Mesodermal cell (in vitro differentiated cells): ENCODE data around the gene FAM193B.
A peak's percentile ranks its signal among the peaks of the same experiment; 100 is the strongest.

ENCODE experiments used
- H3K27ac ChIP-seq: 2 replicates; pipeline ENCODE4 v1.7.0; 2013; ENCODE audit warnings: mild to moderate bottlenecking, low read depth, low read length, moderate library complexity; ENCODE audit not compliant: severe bottlenecking
- H3K36me3 ChIP-seq: 2 replicates; pipeline ENCODE4 v1.7.1; 2013; ENCODE audit warnings: mild to moderate bottlenecking, low read length, moderate library complexity; ENCODE audit not compliant: control insufficient read depth, insufficient read depth
- H3K4me1 ChIP-seq: one replicate; pipeline ENCODE4 v1.7.1; 2013; ENCODE audit warnings: mild to moderate bottlenecking, low read length; ENCODE audit not compliant: insufficient read depth, control insufficient read depth, poor library complexity, severe bottlenecking
- H3K4me3 ChIP-seq: 2 replicates; pipeline ENCODE4 v1.7.0; 2013; ENCODE audit warnings: low read length, control low read depth, mild to moderate bottlenecking; ENCODE audit not compliant: insufficient read depth, poor library complexity, severe bottlenecking; ENCODE audit errors: extremely low read depth
- H3K9me3 ChIP-seq: 2 replicates; pipeline ENCODE4 v1.7.1; 2013; ENCODE audit warnings: mild to moderate bottlenecking, low read length, moderate library complexity; ENCODE audit not compliant: control insufficient read depth
- WGBS, 2 experiments: methylation state at CpG; one replicate each; pipeline ENCODE4 v1.1.5; 2013; ENCODE audit warnings: missing lambda C conversion rate in 2 of 2; ENCODE audit not compliant: insufficient coverage in 2 of 2; 5-methylcytosine and 5-hydroxymethylcytosine counted together

Gene FAM193B

GRCh38 chr5:177498013-177498787, 56.2 kb downstream of the FAM193B start:
- Histone ChIP-seq H3K36me3 (peaks cover 26% of the 10 kb centered on the region), H3K4me3 (peak overlapping the region; percentile 75), H3K27ac (no peak overlapping the region), H3K4me1 (peaks cover 53% of the 10 kb centered on the region), H3K9me3 (no peaks in the 10 kb centered on the region)
- WGBS, 2 experiments = 20 to 21% methylated on average over 33 to 37 of the region's 48 CpGs

- Histone ChIP-seq H3K4me1 (peaks cover 60% of the 10 kb centered on the region), H3K27ac (peak within 1 kb of the TSS; percentile 92), H3K36me3 (peaks cover 30% of the 10 kb centered on the region), H3K4me3 (peak within 1 kb of the TSS; percentile 75), H3K9me3 (no peaks in the 10 kb centered on the region)
- WGBS, 2 experiments = 0% methylated on average over 59 to 71 of the region's 73 CpGs
Measured at GRCh38 chr5:177497292-177498012, 56.9 kb downstream of the FAM193B start, which contains the start of gene PDLIM7. Gene PDLIM7 (minus strand): TSS chr5:177497604. CDS start chr5:177496512, 1,092 bp downstream.

GRCh38 chr5:177496727-177497291, 57.6 kb downstream of the FAM193B start:
- Histone ChIP-seq H3K4me1 (peaks cover 60% of the 10 kb centered on the region), H3K4me3 (peak overlapping the region; percentile 75), H3K27ac (peak overlapping the region; percentile 92), H3K9me3 (no peaks in the 10 kb centered on the region), H3K36me3 (peaks cover 35% of the 10 kb centered on the region)
- WGBS, 2 experiments = 0 to 1% methylated on average over 14 of the region's 29 CpGs

- Histone ChIP-seq H3K9me3 (no peaks in the 10 kb centered on the region), H3K4me3 (peak overlapping the region; percentile 75), H3K27ac (peak overlapping the region; percentile 92), H3K36me3 (peaks cover 36% of the 10 kb centered on the region), H3K4me1 (peaks cover 60% of the 10 kb centered on the region)
- WGBS, 2 experiments = 6 to 7% methylated on average over 8 to 10 of the region's 12 CpGs
Measured at GRCh38 chr5:177496070-177496726, 58.2 kb downstream of the FAM193B start.

GRCh38 chr5:177495243-177496060, 58.9 kb downstream of the FAM193B start:
- Histone ChIP-seq H3K4me3 (peak overlapping the region; percentile 75), H3K4me1 (peaks cover 59% of the 10 kb centered on the region), H3K9me3 (no peaks in the 10 kb centered on the region), H3K36me3 (peaks cover 44% of the 10 kb centered on the region), H3K27ac (peak overlapping the region; percentile 92)
- WGBS, 2 experiments = 38 to 41% methylated on average over 12 of the region's 14 CpGs

GRCh38 chr5:177494346-177495195, 59.8 kb downstream of the FAM193B start:
- peak overlapping the region; percentile 92 for H3K27ac ChIP-seq
- no peaks in the 10 kb centered on the region for H3K9me3 ChIP-seq
- peaks cover 54% of the 10 kb centered on the region for H3K4me1 ChIP-seq
- H3K4me3 ChIP-seq = peak overlapping the region; percentile 75
- WGBS, 2 experiments = 41 to 57% methylated on average over 5 to 7 of the region's 11 CpGs
- peaks cover 52% of the 10 kb centered on the region for H3K36me3 ChIP-seq

GRCh38 chr5:177493795-177494345, 60.5 kb downstream of the FAM193B start:
- Histone ChIP-seq H3K4me1 (peaks cover 52% of the 10 kb centered on the region), H3K36me3 (peaks cover 59% of the 10 kb centered on the region), H3K4me3 (no peak overlapping the region), H3K9me3 (no peaks in the 10 kb centered on the region), H3K27ac (peak overlapping the region; percentile 92)
- WGBS, 2 experiments = 94 to 100% methylated on average over 5 of the region's 5 CpGs

- peaks cover 70% of the 10 kb centered on the region for H3K36me3 ChIP-seq
- 86 to 95% methylated on average over 6 to 7 of the region's 7 CpGs for WGBS, 2 experiments
- no peak overlapping the region for H3K4me3 ChIP-seq
- no peak overlapping the region for H3K27ac ChIP-seq
- H3K4me1 ChIP-seq = peaks cover 46% of the 10 kb centered on the region
- H3K9me3 ChIP-seq = no peaks in the 10 kb centered on the region
Measured at GRCh38 chr5:177492841-177493240, 61.5 kb downstream of the FAM193B start.
